GM21786 (cell line): Measurements from ENCODE around the gene VASN.

Experiments
- ATAC-seq: cut with Tn5 transposase; IDR thresholded peaks from one replicate; pipeline ENCODE4 v1.9.1; 2021; ENCODE audit not compliant: unreplicated experiment

Gene VASN

DNA sequence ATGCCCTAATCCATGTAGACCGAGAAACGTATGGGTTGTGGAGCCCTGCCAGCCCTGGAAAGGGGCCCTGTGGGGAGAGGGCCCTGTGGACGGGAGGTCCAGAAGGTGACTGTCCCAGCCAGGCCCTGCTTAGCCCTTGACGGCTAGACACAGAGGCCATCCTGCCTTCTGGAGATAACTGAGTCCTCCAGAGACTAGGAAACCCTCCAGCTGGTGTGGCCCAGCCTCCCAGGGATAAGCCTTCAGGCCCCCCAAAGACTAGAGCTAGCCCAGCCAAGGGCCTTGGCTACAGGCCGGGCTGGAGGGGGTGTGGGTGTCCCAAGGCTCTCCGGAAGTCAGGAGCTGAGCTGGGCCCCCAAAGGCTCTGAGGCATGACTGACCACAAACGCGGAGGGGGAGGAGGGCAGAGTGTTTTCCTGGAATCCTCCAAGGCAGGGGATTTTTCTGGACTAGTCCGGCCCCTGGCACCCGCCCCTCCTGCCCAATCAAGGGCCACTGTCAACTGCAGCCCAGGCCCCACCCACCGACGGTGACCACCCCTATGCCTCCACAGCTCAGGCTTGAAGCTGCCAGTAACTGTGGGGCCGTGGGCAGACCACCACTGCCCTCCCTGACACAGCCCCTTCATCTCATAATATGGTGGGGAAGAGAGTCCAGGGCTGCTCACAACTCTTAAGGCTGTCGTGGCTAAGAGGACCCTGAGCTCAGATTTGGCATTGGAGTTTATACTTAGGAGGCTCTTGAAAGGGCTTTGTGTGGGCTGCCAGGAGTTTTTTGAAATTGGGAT is 885 bp upstream of the VASN start:
- no peak for ATAC-seq

DNA sequence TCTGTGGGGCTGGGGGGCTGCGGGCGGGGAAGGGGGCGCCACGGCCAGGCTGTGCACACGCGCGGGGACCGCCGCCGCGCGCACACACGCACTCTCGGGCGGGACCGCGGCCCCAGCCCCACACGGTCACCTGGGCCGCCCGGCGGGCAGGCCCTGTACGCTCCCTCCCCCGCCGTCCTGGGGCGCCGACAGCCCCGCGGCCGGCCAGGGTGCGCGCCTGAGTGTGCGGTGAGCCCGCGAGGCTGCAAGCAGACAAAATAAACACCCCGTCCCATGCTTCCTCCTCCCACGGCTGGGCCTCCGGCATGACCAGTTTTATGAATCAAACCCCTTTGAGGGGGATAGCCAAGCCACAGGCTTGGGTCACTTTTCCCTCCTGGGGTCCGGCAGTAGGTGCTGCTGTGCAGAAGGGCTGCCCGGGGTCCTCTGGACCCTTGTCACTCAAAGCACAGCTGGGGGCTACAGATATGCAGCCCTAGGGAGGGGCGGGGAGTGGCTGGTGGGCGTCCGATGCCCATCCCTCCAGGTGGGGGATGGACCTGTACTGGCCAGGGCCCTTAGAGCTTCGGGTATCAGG is 441 bp downstream of the VASN start:
- no peak for ATAC-seq

DNA sequence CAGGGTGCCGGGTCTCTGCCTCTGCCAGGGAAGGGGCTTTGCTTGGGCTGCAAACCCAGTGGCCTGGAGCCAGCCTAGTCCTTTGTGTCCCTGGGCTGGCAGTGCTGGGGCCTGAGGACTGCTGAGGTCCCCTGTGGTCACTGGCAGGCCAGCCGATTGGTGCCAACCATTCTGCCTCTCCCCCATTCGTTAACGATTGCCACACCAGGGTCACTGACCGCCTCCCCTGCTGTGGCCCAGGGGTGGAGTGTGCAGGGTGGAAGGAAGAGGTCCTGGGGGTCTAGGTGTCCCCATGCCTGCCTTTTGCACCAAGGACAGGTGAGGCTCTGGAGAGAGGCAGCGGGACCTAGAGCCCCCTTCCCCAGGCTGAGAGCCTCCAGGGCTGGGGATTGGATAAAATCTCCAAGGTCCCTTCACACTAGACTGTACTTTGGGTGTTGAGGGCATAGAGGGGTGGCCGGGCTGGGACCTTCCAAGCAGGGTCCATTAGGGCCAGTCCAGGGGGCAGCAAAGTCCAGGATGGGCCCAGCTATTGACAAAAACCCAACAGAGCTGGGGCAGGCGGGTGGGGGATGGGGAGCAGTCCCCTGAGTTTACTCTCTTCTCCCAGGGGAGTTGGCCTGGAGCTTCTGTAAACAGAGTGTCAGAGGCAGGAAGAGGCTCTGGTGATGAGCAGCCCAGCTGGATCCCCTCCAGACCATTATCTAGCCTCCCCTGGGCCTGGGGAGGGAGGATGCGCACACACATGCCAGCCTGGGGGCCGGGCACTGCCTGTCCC is 1.1 kb downstream of the VASN start:
- no peak for ATAC-seq

DNA sequence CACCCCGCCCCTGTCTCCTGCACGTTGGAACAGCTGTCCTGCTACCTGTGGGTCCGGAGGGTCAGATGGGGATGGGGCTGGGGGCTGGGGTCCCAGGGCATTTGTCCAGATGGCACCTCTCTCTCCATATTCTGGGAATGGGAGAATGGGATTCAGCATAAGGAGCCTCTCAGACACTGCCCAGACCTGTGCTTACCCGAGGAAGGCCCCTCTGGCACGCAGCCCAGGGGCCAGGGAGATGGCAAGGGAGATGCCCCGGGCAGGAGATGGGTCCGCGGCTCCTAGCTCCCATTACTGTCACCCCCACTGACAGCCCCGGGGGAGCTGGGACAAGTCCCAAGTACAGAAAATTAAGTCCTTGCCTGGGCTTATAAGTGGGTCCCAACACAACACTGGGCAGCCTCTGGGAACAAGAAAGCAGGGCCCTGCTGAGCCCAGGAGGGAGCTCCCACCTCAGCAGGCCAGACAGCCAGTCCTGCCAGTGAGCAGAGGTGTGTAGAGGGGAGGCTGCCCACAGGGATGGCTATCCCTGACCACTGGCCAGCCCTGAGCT is 1.8 kb downstream of the VASN start:
- ATAC-seq, result no peak

DNA sequence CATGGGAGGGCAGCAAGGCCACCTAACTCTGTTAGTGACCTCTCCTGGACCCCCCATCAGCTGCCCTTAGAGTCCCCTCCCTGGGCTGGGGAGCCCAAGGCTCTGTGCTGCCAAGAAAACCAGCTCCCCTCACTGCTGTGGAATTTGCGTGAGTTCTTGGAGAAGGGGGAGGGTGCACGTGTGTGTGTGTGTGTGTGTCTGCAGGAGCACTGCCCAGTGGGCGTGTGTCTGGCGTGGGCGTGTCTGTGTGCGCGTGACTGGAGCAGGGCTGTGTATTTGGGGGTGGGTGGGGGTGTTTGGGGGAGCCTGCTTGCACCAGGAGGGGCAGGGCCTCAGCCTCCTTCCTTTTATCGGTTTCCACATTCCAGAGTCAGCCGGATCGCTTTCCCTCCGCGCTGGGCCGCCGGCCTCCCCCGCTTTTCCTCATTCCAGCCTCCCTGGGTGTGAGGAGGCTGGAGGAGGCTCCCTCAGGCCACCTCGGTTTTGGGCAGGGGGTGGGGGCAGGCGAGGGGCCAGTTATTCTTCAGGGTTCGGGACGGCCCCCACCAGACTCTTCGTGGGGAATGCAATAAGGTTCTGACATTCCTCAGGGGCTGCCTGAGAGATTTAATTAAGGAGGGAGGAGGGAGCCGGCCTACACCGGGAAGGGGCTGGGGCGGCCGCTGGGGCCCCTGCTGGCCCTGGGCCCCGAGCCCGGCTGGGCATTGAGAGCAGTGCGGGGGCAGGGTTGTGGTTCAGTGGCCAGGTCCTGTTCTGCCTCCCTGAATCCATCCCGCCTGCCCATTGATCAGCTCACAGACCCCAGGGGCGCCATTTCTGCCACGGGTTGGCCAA is 2.5 kb downstream of the VASN start:
- ATAC-seq, result no peak

DNA sequence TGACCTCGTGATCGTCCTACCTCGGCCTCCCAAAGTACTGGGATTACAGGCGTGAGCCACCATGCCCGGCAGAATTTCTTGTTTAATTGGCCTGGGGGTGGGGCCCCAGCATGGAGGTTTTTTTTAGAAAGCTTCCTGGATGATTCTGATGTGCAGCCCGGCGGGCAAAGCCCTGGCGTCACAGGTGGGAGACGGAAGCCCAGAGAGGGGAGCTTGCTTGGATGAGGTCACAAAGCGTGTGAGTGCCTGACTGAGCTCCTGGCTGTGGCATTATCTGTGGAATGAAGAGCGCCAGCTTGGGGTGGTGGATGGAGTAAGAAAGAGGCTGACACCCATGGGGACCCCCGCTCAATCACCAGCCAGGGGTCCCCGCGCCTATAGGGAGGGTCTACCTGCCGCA is 4.1 kb downstream of the VASN start:
- no peak for ATAC-seq

DNA sequence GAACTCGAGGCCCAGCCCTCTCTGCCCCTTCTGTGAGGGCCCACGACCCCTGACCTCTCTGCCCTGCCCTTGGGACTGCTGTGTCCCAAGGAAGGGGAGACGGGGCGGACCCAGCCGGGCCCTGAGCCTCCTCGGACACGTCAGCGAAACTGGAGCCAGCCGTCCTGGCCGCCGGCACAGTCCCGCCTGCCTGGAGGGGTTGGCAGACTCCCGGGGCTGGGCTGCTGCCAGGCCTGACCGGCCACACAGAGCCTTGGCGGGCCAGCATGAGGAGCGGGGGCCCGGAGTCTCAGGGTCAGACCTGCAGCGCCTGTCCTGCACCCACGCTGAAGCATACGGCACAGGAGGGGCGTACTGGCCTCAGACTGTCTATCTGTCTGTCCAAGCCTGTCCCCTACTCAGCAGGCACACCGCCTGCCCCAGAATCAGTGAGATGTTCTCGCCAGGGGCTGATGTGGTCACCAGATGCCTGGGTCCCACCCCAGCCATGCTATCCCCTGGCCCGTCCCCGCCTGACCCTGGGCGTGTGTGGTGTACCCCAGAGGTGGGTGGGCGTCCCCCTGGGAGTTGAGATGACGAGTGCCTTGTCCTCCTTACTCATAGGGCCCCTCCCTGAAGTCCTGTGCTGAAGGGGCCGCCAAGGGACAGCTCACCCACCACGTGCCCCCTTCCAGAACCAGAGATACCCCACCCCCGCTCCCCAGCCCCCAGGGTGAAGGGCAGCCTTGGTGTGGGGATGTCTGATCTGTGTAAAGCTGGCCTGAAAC is 4.7 kb downstream of the VASN start:
- no peak for ATAC-seq

DNA sequence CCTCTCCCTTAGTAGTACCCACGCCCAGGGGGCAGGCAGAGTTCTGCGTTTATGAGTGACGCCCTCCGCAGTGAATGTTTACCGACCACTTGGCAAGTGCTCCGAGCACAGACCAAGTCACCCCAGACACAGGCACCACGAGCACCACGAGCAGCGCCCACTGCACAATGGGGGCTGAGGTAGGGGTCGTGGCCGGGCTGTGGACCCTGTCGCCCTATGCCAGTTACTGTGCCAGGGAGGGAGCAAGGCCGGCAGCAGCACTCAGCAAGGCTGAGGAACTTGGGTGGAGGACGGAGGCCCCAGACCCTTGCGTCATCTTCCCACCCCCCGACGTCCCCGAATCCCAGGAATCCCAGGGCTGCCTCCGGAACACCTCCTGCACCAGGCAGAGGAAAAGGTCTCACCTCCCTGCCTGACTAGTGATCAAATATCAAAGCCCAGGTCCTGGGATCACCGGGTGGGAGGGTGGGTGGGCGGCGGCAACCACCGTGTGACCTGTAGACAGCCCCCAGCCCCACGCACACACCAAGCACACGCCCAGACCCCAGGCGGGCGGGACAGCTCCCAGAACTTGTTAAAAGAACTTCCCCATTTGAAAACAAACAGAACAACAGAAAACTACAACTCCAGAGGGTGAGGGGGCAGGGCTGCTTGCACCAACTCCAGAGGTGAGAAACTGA is 5.4 kb downstream of the VASN start:
- ATAC-seq, result no peak

DNA sequence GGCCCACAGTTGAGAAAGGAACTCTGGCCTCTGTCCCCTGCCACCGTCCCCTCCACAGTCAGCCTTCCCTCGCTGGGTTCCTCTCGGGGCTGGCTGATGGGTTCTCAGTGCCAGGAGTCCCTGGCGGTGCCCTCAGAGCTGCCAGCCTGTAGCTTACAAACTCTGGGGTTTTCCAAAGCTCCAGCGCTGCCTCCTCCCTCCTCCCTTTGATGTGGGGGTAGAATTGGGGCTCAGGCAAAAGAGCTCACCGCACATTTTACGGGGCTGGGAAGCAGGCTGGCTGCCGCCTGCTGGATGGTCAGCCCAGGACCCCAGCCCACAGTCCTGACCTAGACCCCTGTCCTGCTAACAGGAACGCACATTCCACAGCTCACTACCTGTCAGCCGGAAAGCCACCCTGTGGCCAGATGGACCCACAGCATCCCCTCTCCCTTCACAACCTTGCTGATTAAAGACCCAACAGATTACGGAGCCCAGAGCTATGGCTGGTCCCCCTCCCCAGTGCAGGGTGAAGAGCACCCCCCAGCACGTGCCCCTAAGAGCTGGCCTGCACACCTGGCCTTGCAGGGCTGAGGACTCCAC is 6.0 kb downstream of the VASN start:
- no peak for ATAC-seq

DNA sequence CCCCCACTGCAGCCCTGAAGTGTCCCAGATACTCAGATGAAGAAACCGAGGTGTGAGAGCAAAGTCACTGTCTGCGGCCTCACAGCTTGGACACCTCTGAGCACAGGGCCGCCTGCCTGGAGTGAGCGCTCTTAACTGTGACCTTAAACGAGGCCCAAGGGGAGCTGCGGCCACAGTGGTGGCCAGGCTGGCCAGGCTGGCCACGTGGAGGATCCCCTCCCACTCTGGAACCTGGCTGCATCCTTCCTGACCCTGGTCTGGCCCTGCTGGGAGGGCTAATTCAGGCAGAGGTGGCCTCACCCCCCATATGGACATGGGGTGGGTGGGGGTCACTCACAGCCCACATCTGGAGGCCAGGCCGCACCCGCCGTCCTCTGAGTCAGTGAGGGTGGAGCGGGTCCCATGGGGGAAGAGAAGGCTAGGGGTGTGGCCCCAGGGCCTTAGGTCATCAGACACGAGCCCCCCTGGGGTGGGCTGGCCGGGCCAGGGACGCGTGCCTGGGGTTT is 6.6 kb downstream of the VASN start:
- no peak for ATAC-seq

DNA sequence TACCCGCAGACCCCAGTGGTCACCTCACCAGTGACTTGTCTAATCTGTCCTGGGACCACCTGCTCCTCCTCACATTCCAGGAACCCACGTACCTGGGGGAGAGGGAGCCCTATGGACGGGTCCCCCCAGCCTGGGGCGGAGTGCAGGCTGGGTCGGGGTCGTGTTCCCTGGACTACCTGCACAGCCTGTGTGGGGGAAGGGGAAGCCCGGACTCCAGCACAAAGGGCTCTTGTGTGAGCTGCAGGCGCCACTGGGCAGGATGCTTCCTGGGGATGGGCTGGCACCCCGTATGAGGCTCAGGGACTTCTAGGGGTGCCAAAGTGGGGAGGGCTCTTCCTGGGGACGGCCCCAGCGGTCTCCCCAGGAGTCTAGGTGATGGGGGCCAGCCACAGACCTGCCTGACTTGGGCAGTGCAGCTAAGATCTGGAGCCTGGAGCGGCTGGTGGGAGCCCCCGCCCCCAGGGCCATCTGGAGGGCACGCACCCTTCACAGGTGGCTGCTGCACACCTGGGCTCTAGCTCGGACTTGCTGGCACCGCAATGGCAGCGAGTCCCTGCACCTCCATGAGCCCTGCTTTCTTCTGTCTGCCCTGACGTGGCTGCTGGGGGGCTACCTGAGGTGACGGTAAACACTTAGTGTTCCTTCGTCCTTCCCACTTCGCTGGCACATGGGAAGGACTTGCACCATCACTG is 7.5 kb downstream of the VASN start:
- no peak for ATAC-seq

DNA sequence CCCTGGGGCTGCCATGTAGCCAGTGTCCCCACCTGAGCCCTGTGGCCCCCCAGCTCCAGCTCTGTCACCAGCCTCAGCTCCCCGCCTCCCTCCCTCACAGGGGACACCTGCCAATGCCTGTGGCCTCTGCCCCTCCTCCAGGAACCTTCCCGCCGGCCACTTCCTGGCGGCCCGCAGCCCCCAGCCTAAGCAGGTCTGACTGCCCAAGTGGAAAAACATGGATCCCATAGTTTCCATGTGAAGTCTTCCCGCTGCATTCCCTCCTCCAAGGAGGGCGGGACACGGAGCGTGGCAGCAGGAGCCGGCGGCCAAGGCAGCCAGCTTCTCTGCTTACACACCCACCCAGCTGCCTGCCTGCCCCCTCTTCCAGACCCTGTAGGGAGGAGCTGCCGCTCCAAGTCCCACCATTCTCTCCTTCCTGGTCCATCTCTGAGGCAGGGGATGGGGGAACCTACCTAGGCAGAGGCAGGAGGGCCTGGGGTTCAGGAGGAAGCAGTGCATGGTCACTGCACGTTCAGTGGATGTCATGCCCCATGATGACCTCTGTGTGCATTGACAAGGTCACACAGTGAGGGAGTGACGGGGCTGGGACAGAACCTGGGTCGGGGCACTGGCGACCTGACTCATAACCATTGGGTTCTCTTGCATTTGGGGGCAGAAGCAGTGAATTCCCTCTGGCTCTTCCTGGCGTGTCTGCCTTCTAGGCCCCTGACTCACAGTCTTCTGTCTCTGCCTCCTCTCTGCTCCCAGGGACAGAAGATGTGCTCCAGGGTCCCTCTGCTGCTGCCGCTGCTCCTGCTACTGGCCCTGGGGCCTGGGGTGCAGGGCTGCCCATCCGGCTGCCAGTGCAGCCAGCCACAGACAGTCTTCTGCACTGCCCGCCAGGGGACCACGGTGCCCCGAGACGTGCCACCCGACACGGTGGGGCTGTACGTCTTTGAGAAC is 8.7 kb downstream of the VASN start:
- no peak for ATAC-seq

DNA sequence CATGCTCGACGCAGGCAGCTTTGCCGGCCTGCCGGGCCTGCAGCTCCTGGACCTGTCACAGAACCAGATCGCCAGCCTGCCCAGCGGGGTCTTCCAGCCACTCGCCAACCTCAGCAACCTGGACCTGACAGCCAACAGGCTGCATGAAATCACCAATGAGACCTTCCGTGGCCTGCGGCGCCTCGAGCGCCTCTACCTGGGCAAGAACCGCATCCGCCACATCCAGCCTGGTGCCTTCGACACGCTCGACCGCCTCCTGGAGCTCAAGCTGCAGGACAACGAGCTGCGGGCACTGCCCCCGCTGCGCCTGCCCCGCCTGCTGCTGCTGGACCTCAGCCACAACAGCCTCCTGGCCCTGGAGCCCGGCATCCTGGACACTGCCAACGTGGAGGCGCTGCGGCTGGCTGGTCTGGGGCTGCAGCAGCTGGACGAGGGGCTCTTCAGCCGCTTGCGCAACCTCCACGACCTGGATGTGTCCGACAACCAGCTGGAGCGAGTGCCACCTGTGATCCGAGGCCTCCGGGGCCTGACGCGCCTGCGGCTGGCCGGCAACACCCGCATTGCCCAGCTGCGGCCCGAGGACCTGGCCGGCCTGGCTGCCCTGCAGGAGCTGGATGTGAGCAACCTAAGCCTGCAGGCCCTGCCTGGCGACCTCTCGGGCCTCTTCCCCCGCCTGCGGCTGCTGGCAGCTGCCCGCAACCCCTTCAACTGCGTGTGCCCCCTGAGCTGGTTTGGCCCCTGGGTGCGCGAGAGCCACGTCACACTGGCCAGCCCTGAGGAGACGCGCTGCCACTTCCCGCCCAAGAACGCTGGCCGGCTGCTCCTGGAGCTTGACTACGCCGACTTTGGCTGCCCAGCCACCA is 9.7 kb downstream of the VASN start:
- ATAC-seq, result no peak

DNA sequence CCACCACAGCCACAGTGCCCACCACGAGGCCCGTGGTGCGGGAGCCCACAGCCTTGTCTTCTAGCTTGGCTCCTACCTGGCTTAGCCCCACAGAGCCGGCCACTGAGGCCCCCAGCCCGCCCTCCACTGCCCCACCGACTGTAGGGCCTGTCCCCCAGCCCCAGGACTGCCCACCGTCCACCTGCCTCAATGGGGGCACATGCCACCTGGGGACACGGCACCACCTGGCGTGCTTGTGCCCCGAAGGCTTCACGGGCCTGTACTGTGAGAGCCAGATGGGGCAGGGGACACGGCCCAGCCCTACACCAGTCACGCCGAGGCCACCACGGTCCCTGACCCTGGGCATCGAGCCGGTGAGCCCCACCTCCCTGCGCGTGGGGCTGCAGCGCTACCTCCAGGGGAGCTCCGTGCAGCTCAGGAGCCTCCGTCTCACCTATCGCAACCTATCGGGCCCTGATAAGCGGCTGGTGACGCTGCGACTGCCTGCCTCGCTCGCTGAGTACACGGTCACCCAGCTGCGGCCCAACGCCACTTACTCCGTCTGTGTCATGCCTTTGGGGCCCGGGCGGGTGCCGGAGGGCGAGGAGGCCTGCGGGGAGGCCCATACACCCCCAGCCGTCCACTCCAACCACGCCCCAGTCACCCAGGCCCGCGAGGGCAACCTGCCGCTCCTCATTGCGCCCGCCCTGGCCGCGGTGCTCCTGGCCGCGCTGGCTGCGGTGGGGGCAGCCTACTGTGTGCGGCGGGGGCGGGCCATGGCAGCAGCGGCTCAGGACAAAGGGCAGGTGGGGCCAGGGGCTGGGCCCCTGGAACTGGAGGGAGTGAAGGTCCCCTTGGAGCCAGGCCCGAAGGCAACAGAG is 10.5 kb downstream of the VASN start:
- no peak for ATAC-seq

DNA sequence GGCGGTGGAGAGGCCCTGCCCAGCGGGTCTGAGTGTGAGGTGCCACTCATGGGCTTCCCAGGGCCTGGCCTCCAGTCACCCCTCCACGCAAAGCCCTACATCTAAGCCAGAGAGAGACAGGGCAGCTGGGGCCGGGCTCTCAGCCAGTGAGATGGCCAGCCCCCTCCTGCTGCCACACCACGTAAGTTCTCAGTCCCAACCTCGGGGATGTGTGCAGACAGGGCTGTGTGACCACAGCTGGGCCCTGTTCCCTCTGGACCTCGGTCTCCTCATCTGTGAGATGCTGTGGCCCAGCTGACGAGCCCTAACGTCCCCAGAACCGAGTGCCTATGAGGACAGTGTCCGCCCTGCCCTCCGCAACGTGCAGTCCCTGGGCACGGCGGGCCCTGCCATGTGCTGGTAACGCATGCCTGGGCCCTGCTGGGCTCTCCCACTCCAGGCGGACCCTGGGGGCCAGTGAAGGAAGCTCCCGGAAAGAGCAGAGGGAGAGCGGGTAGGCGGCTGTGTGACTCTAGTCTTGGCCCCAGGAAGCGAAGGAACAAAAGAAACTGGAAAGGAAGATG is 11.2 kb downstream of the VASN start:
- ATAC-seq, result no peak
